NCI-H510A (cell line): ENCODE measurements around the gene CEBPB.

Experiments used
- DNase-seq: peaks from one replicate; lab custom pipeline; 2025; lab: John Stamatoyannopoulos, UW

The CEBPB gene

DNA sequence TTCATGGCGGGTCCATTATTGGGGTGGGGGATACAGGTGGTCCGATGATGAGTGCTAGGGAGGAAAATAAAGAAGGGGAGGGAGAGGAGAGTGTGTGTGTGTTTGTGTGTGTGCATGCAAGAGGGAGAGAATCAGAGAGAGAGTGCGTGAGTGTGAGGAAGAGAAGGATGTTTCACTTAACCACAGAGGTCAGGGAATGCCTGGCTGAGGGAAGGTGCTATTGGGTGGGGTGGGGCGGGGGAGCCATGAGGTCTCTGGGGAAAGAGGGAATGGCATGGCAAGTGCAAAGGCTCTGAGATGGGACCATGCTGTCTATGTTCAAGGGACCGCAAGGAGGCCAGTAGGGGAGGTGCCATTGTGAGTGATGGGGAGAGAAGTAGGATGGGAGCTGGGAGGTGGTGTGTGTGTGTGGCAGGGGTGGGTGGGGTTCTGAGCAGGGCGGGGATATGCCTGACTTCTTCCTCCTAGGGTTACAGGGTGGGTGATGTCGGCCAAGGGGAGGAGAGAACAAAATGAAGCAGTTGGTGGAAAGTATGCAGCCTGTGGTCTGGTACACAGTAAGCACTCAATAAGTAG is 23.0 kb downstream of the CEBPB start:
- no peak for DNase-seq

DNA sequence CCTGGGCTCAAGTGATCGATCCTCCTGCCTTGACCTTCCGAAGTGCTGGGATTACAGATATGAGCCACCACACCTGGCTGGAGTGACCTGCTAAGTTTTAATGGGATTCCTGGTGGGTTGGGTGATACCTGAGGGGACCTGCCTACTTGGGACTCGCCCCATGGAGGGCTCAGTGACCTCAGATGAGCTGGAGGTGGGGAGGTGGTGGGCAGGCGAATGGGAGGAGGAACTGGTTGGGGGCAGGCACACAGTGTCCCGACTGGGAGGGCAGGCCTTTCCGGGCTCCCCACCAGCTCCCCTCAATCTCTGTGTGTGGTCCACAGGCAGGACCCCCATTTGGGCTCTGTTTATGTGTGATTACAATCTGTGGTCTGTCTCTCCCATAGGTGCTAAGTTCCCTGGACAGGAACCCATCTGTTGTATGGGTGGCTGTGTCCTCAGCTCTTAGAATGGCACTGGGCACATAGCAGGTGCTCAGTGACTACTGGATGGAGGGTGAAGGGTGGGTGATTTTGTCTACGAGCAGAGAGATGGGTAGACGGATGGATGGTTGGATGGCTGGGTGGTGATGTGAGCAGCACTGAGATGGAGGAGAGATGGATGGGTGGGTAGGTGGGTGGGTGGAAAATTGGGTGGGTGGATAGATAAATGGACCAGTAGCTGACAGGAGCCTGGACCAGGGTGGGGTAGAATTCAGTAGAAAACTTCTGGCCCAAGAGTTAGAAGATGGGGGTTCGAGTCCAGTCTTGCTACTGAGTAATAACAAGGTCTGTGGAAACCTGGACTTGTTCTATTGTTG is 23.8 kb downstream of the CEBPB start:
- no peak for DNase-seq

DNA sequence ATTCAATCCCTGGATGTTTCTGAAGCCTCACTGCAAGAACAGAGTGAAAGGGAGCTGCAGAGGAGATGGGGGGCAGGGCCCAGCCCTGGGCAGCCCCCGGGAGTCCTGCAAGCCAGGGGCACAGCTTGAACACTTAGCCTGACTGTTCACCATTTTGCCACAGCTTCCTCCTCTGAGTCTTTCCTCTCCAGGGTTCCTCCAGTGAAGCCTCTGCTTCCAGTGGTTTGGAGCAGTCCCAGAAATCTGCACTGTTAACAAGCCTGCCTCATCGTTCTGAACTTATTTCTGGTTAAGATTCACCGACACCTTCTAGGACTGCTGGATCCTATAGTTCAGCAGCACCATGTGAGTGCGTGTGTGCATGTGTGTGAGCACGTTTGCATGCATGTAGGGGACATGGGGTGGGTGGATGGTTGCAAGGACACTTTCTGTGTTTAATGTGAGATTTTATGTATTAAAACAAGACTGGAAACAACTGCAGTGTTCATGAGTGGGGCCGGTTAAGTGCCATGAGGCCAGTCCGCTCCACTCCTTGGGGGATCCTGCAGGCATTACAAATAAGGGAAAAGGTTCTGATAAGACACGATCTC is 24.6 kb downstream of the CEBPB start:
- no peak for DNase-seq

DNA sequence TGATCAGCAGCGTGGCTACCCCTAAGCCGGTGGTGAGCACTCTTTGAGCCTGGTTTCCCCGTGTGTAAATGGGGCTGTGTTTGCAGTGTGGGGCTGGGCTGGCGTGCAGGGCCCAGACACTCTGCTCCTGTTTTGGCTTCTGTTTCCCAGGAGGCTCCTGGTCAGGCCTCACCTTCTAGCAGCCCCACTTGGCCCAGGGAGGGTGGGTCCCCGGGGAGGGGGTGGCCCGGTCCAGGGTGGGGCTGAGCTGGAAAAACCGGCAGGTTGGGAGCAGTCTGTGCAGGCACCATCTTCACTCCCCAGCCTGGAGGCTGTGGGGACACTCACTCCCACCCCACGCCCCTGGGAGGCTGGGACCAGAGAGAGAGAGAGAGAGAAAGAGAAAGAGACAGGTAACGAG is 25.3 kb downstream of the CEBPB start:
- no peak for DNase-seq

GRCh38 chr20:50216543-50217206 is 26.0 kb downstream of the CEBPB start:
- no peak for DNase-seq

DNA sequence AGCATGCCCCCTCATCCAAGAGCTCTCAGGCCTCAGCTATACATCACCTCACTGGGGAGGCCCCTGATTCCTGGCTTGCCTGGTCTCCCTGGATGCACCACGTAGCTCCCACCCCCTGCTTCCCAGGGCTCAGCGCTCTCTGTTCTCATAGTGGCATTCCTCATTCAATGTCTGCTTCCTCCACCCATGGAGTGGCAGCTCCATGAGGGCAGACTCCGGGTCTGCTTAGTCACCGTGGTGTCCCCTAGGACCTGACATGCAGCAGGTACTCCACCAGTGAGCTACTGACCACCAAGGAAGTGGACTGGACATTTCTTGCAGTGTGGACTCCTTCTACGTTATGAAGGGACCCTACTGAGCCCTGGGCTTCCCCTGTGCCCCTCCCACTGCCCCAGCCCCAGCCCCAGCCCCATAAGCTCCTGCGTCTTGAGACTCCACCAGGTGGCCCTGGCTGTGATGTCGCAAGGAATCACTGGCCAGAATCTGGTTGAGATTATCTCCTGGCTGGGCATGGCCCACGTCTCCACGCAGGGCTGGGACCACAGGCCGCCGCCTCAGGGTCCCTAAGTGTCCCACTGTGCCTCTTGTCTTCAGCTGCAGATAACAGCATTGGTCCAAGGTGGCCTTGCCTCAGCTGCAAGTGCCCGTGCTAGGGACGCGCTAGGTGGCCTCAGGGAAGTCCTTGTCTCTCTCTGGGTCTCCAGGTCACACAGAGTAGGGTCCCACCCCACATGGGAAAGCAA is 26.7 kb downstream of the CEBPB start:
- no peak for DNase-seq

DNA sequence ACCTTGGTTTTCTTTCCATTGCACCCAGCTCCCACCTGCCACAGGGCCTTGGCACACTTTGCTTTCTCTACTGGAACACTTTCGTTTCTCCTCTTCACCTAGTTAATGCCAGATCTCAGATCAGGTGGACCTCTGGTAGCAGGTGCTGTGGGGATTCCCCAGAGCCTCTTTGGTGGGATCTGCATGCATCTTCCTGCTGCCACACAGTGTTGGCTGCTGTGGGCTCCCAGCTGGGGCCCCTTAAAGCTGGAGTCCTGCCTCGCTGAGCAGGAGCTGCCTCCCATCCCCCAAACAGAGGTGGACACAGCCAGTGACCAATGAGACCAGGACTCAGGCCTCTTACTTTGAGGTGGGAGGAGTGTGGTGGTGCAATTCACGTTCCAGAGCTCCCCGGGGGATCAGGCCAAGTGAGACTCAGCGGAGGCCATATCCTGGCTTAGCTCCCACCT is 28.4 kb downstream of the CEBPB start:
- DNase-seq: no peak

GRCh38 chr20:50219600-50219999 is 29.0 kb downstream of the CEBPB start:
- DNase-seq: no peak

DNA sequence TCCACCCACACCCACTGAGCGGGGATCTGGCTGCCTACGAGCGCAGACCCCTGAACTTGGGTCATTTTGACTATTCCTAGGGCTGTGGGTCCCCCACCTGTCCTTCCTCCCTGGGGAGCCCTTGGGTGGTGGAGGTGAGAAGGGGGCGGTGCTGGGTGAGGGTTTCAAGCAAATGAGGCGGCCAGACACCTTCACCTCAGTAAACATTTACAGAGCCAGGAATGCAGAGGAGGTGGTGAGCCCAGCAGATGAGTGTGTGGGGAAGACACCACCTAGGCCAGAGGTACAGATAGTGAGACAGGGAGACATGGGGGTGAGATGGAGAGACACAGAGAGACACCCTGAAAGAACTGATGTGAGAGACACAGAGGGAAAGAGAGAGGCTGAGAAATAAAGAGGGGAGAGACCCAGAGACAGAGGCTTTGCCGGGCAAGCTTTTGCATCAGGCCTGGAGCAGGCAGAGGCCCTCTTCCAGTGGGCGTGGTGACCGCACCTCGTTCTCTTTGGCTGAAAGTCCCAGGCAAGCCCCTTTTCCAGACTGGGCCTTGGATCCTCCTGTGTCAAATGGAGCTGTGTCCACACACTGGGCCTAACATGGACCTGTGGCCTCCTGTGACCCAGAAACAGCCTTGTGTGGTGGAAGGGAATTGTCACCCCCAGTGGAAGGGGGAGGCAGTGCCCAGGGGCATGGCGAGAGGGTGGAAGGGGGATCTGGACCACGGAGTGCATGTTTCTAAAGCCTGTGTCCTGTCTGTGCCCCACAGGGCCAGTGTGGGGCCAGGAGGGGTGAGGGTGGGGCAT is 29.7 kb downstream of the CEBPB start:
- DNase-seq: no peak

GRCh38 chr20:50220894-50221365 is 30.3 kb downstream of the CEBPB start:
- no peak for DNase-seq

DNA sequence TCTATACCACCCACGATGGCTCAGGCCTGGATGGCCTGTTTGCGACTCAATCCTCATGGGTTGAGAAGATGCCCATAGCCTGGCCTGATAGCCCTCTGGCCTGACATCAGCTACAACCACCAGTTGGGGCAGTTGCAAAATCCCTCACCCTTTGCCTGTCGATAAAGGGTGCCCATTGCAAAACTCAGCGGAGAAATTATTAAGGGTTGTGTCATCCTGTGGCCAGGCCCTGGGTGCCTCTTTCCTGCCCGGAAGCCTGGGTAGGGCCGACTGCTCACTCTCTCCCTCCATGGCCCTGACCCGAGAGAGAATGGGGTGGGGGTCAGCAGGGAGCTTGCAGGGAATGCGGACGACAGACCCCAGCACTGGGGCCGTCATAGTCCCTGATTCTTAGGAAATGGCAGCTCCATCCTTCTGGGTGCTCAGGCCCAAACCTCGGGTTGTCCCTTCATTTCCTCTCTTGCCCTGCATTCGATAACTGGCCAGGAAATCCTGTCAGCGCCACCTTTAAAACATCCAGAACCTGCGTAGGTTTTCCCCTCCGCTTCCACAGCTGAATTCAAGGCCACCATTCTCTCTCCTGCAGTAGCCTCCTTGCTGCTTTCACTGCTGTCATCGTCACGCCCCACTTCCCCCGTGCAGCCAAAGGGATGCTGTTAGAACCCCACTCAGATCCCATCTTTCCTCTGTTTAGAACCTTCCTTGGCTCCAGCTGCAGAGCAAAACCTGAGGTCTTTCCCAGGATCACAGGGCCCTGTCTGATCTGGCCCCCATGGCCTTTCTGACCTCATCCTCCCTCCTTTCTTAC is 31.1 kb downstream of the CEBPB start:
- DNase-seq: no peak

DNA sequence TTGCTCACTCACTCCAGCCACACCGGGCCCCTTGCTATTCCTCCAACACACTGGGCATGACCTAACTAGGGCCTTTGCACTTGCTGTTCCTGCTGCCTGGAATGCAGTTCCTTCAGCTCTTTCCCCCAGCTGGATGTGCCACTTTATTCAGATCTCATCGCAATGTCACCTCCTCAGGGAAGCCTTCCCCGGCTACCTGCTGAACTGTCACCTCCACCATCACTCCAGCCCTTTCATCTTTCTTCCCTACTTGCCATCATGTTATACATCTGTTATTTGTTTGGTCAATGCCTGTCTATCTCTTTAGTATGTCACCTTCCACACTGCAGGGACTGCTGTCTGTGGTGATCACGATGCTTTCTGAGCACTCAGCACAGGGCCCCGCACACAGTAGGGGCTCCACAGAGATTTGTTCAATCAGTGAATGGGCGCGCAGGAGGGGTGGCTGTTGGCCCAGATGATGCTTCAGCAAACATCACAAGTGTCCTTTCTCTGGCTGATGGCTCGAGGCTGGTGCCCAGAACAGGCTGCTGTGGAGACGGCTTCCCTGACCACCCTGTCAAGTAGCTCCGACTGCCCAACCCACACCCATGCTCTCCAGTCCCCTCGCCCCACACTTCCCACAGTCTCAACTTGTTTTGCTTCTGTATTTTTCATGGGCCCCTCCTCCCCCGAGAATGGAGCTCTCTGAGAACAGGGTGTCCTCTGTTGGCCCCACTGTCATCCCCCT is 31.8 kb downstream of the CEBPB start:
- no peak for DNase-seq

GRCh38 chr20:50223039-50224005 is 32.7 kb downstream of the CEBPB start:
- DNase-seq: no peak

GRCh38 chr20:50224052-50224451 is 33.4 kb downstream of the CEBPB start:
- no peak for DNase-seq

GRCh38 chr20:50224531-50225255 is 34.1 kb downstream of the CEBPB start:
- no peak for DNase-seq

DNA sequence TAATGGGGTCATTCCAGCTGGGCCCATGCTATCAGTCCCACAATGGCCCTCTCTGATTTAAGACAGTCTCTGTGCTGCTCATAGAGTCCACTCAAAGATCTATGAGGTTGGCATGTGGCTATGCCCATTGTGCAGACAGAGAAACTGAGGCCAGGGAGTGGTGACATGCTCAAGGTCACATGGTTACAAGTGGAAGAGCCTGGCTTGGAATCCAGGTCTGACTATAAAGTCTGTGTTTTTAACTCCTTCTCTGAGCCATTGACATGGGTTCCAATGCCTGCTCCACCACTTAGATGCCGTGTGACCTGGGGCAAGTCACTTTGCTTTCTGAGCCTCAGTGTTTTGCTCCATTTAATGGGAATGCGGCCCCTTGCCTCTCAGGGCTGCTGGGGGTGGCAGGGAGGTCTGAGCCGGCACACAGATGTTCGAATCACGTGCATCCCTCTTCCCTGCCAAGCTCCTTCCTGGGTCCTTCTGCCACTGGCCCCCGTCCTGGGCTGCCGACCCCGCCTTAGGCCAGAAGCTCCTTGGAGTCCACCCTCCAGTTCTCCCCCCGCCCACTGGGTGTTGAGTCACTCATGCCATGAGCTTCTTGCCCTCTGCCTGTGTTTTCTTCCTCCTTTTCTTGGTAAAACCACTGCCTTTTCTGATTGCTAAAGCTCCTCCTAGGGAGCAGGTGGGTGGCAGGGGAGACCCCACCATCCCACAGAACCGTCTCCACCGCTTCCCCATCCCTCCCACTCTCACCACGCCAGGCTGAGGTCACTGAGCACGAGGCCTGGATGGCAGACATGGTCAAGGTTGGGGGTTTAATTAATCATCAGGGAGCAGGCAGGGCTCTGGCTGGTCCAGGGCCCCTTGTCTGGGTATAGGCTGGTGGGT is 35.7 kb downstream of the CEBPB start:
- DNase-seq: no peak

- DNase-seq: no peak
Measured at GRCh38 chr20:50227506-50227905, 36.9 kb downstream of the CEBPB start.
